D721Med (cell line): Measurements from ENCODE around the gene HOXA6.

ENCODE experiments used
- DNase-seq: peaks from one replicate; pipeline ENCODE4 v3.0.0; 2011; ENCODE audit warnings: low spot score; ENCODE audit not compliant: insufficient read length
- FAIRE-seq: peaks from 2 replicates; lab custom pipeline; 2011; peaks lifted over from hg19 to GRCh38; lab: Jason Lieb, UNC
- CTCF ChIP-seq: IDR thresholded peaks from 2 replicates; pipeline ENCODE4 v1.5.1; 2012; ENCODE audit warnings: mild to moderate bottlenecking, control low read depth; ENCODE audit not compliant: insufficient read depth; ENCODE audit errors: missing control alignments

Gene HOXA6

DNA sequence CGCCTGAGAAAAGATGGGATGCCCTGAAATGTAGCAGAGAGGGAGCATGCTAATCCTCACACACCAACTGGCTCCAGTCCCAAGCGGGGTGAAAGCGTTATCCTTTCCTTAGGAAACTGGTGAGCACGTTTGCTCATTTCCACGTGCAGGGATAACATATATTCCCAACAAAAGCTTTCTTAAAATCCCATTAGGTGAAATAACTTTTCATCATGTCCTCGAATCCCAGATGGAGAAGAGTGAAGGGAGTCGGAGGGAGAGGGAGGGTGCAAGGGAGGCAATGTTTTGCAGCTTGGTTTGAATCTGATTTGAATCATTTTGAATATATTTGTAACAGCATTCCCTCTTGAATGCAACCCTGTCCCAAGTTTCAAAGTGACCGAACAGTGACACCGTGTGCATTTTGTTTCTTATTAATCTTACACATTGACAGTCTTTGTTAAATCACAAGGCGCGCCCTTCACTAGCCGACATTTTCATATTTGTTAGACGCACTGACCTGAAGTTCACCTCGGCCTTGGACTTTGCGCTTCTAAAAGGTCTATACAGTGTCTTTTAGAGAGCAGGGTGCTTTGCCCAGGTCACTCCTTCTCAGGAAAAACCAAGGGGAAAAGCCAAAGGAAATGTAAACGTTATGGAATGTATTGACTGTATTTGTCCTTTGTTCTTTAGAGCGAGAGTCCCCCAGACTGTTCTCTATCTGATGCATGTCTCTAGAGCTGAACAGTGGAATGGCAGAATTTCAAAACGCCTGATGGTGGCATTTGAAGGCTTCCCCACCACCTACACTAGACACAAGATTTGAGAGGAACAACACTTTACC lies 14.0 kb downstream of the HOXA6 start:
- TF ChIP-seq CTCF = no peak
- FAIRE-seq (no peak), DNase-seq (no peak)

- no peak for TF ChIP-seq CTCF
- DNase-seq (no peak), FAIRE-seq (no peak)
These were observed 14.6 kb downstream of the HOXA6 start for GRCh38 chr7:27132978-27133377.

DNA sequence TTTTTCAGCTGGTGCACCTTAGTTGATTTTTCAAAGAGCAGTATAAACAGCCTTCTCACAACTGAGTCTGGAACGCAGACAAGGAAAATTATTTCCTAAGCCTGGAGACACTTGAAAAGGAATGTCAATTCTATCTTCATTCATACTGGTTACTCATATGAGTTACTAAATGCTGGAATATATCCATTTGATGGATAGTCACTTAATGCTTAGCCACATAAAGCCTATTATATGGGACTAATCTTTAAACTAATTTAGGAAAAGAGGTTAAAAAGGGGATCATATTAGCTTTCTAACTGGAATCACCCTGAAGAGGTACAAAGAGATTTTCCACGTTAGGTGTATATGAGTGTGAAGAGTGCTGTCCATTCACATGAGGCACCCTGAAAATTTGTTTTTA lies 15.4 kb downstream of the HOXA6 start:
- DNase-seq (no peak), FAIRE-seq (no peak)
- TF ChIP-seq CTCF = no peak

DNA sequence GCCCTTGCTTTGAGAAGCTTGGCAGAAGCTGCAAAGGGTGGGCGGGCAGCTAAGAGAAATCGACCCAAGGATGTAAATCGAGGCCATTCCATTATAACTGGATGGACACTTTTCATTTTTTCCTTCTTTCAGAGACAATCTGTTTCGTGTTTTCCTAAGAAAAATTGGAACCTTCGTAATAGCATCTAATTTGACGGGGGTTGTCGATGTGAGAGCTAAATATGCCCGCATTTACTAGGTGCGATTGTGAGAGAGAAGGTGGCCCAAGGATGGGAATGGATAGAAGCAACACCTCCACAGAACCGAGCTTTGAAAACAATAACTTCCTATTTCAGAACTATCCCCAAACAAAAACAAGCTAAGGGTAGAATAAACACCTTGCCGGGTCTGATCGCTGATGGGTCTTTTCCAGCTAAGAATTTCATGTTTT lies 16.2 kb downstream of the HOXA6 start:
- no peak for FAIRE-seq
- no peak for DNase-seq
- TF ChIP-seq CTCF = no peak

- no peak for TF ChIP-seq CTCF
- FAIRE-seq (no peak), DNase-seq (no peak)
These were observed 16.8 kb downstream of the HOXA6 start, which contains the start of gene HOXA4 for GRCh38 chr7:27130540-27131389. Gene HOXA4 (minus strand): TSS chr7:27130757. CDS start chr7:27130733, 24 bp downstream.

- no peak for DNase-seq
- FAIRE-seq = no peak
- no peak for TF ChIP-seq CTCF
These were observed 17.6 kb downstream of the HOXA6 start for GRCh38 chr7:27129729-27130539.
